ENCODE data around the gene ARID4B.

The ARID4B gene

DNA sequence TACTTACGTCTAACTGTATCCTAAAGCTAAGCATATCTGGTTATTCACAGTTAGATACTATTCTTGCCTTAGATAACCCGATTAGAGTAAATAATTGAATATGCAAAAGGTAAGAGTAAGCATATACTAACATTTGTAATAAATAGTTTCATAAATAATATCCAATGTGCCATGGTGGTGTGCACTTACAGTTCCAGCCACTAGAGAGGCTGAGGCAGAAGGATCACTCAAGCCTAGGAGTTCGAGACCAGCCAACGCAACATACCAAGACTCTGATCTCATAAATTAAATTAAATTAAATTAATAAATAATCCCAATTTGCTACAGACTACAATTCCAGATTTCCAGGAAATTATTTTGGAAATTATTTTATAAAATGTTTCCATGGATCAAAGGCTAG is 12.2 kb downstream of the ARID4B start:
- TF ChIP-seq, protein P1, sequence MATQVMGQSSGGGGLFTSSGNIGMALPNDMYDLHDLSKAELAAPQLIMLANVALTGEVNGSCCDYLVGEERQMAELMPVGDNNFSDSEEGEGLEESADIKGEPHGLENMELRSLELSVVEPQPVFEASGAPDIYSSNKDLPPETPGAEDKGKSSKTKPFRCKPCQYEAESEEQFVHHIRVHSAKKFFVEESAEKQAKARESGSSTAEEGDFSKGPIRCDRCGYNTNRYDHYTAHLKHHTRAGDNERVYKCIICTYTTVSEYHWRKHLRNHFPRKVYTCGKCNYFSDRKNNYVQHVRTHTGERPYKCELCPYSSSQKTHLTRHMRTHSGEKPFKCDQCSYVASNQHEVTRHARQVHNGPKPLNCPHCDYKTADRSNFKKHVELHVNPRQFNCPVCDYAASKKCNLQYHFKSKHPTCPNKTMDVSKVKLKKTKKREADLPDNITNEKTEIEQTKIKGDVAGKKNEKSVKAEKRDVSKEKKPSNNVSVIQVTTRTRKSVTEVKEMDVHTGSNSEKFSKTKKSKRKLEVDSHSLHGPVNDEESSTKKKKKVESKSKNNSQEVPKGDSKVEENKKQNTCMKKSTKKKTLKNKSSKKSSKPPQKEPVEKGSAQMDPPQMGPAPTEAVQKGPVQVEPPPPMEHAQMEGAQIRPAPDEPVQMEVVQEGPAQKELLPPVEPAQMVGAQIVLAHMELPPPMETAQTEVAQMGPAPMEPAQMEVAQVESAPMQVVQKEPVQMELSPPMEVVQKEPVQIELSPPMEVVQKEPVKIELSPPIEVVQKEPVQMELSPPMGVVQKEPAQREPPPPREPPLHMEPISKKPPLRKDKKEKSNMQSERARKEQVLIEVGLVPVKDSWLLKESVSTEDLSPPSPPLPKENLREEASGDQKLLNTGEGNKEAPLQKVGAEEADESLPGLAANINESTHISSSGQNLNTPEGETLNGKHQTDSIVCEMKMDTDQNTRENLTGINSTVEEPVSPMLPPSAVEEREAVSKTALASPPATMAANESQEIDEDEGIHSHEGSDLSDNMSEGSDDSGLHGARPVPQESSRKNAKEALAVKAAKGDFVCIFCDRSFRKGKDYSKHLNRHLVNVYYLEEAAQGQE (IDR thresholded peaks at IDR 0.05; ENCODE audit: insufficient replicate concordance, low read depth): no peak
- no peak for TF ChIP-seq POLR2AphosphoS5 (IDR thresholded peaks at IDR 0.05; ENCODE audit: low read depth)
- TF ChIP-seq CTCF (IDR thresholded peaks at IDR 0.05; ENCODE audit: insufficient read depth, low read length): no peak
- Histone ChIP-seq H3K27me3 (ENCODE audit: insufficient read depth, poor library complexity, severe bottlenecking) (no peaks in the 10 kb centered on the region), H3K27ac (replicated peaks) (no peak overlapping the region), H3K4me3 (replicated peaks; ENCODE audit: insufficient read depth, low read length) (no peak overlapping the region)
- no peak for DNase-seq (ENCODE audit: low read depth in 1 of 2, low spot score in 1 of 2)

DNA sequence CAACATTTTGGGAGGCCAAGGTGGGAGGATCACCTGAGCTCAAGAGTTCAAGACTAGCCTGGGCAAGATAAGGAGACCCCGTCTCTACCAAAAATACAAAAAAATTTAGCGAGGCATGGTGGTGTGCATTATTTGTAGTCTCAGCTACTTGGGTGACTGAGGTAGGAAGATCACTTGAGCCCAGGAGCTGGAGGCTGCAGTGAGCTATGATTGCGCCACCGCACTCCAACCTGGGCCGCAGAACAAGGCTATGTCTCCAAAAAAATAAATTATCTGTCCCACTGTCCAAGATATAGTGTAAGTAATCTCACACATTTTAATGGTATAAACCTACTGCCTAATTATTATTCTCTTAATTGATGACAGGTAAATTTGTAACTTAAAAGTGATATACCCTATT is 12.8 kb downstream of the ARID4B start:
- H3K27ac ChIP-seq (replicated peaks): no peak overlapping the region
- H3K4me3 ChIP-seq (replicated peaks; ENCODE audit: insufficient read depth, low read length): no peak overlapping the region
- TF ChIP-seq, protein P1 (IDR thresholded peaks at IDR 0.05; ENCODE audit: insufficient replicate concordance, low read depth): no peak
- TF ChIP-seq GABPA (IDR thresholded peaks at IDR 0.05; ENCODE audit: low read depth) (no peak), SPI1 (IDR thresholded peaks at IDR 0.05; ENCODE audit: borderline replicate concordance, low read depth) (no peak), POLR2AphosphoS5 (IDR thresholded peaks at IDR 0.05; ENCODE audit: low read depth) (no peak), CTCF (IDR thresholded peaks at IDR 0.05; ENCODE audit: insufficient read depth, low read length) (no peak)
- DNase-seq (ENCODE audit: low read depth in 1 of 2, low spot score in 1 of 2): no peak
- no peaks in the 10 kb centered on the region for H3K27me3 ChIP-seq (ENCODE audit: insufficient read depth, poor library complexity, severe bottlenecking)

- no peak overlapping the region for H3K27ac ChIP-seq (replicated peaks)
- TF ChIP-seq SPI1 (IDR thresholded peaks at IDR 0.05; ENCODE audit: borderline replicate concordance, low read depth) (no peak), CTCF (IDR thresholded peaks at IDR 0.05; ENCODE audit: insufficient read depth, low read length) (no peak), GABPA (IDR thresholded peaks at IDR 0.05; ENCODE audit: low read depth) (no peak), POLR2AphosphoS5 (IDR thresholded peaks at IDR 0.05; ENCODE audit: low read depth) (no peak)
- TF ChIP-seq, protein P1 (IDR thresholded peaks at IDR 0.05; ENCODE audit: insufficient replicate concordance, low read depth): no peak
- no peak for DNase-seq (ENCODE audit: low read depth in 1 of 2, low spot score in 1 of 2)
- no peaks in the 10 kb centered on the region for H3K27me3 ChIP-seq (ENCODE audit: insufficient read depth, poor library complexity, severe bottlenecking)
- H3K4me3 ChIP-seq (replicated peaks; ENCODE audit: insufficient read depth, low read length): no peak overlapping the region
Observed at GRCh38 chr1:235313931-235314678, 13.9 kb downstream of the ARID4B start.
